ENCODE results near the gene RFK.

Gene RFK

GRCh38 chr9:76359766-76360165 lies 34.5 kb downstream of the RFK start:
- H3K27me3 ChIP-seq (ENCODE audit: insufficient read depth, low read depth), result no peaks in the 10 kb centered on the region
- H3K4me3 ChIP-seq (IDR thresholded peaks at IDR 0.05; ENCODE audit: insufficient read depth, low read depth, low read length), result no peak overlapping the region
- no peaks in the 10 kb centered on the region for H3K79me2 ChIP-seq (ENCODE audit: insufficient read depth, low read depth)
- H2AFZ ChIP-seq (ENCODE audit: low read depth), result no peak overlapping the region
- H3K36me3 ChIP-seq (ENCODE audit: insufficient read depth), result no peaks in the 10 kb centered on the region
- H3K9ac ChIP-seq, result no peak overlapping the region
- no peak overlapping the region for H3K4me2 ChIP-seq
- no peak for TF ChIP-seq CTCF (conservative IDR thresholded peaks at IDR 0.05; ENCODE audit: low read depth, low read length)
- peaks cover 26% of the 10 kb centered on the region for H3K4me1 ChIP-seq (ENCODE audit: low read depth, poor library complexity, severe bottlenecking)
- no peak overlapping the region for H3K27ac ChIP-seq
- H4K20me1 ChIP-seq (ENCODE audit: insufficient read depth), result no peaks in the 10 kb centered on the region

- no peak for TF ChIP-seq CTCF (conservative IDR thresholded peaks at IDR 0.05; ENCODE audit: low read depth, low read length)
- no peak overlapping the region for H3K4me3 ChIP-seq (IDR thresholded peaks at IDR 0.05; ENCODE audit: insufficient read depth, low read depth, low read length)
- no peak overlapping the region for H3K9ac ChIP-seq
- no peaks in the 10 kb centered on the region for H4K20me1 ChIP-seq (ENCODE audit: insufficient read depth)
- no peak overlapping the region for H3K4me2 ChIP-seq
- no peak overlapping the region for H3K27ac ChIP-seq
- no peaks in the 10 kb centered on the region for H3K79me2 ChIP-seq (ENCODE audit: insufficient read depth, low read depth)
- no peaks in the 10 kb centered on the region for H3K27me3 ChIP-seq (ENCODE audit: insufficient read depth, low read depth)
- H2AFZ ChIP-seq (ENCODE audit: low read depth), result no peak overlapping the region
- no peaks in the 10 kb centered on the region for H3K36me3 ChIP-seq (ENCODE audit: insufficient read depth)
- peaks cover 30% of the 10 kb centered on the region for H3K4me1 ChIP-seq (ENCODE audit: low read depth, poor library complexity, severe bottlenecking)
These were observed 34.9 kb downstream of the RFK start for GRCh38 chr9:76359365-76359764.

- no peaks in the 10 kb centered on the region for H4K20me1 ChIP-seq (ENCODE audit: insufficient read depth)
- H3K79me2 ChIP-seq (ENCODE audit: insufficient read depth, low read depth), result no peaks in the 10 kb centered on the region
- H3K4me3 ChIP-seq (IDR thresholded peaks at IDR 0.05; ENCODE audit: insufficient read depth, low read depth, low read length), result no peak overlapping the region
- no peak overlapping the region for H3K4me2 ChIP-seq
- H3K27ac ChIP-seq, result no peak overlapping the region
- H3K9ac ChIP-seq, result no peak overlapping the region
- peaks cover 36% of the 10 kb centered on the region for H3K4me1 ChIP-seq (ENCODE audit: low read depth, poor library complexity, severe bottlenecking)
- no peak for TF ChIP-seq CTCF (conservative IDR thresholded peaks at IDR 0.05; ENCODE audit: low read depth, low read length)
- H3K27me3 ChIP-seq (ENCODE audit: insufficient read depth, low read depth), result no peaks in the 10 kb centered on the region
- no peak overlapping the region for H2AFZ ChIP-seq (ENCODE audit: low read depth)
- H3K36me3 ChIP-seq (ENCODE audit: insufficient read depth), result no peaks in the 10 kb centered on the region
These were observed 35.5 kb downstream of the RFK start for GRCh38 chr9:76358628-76359280.

- Histone ChIP-seq H3K4me2 (no peak overlapping the region), H3K79me2 (ENCODE audit: insufficient read depth, low read depth) (no peaks in the 10 kb centered on the region), H3K27me3 (ENCODE audit: insufficient read depth, low read depth) (no peaks in the 10 kb centered on the region), H2AFZ (ENCODE audit: low read depth) (no peak overlapping the region), H3K4me3 (IDR thresholded peaks at IDR 0.05; ENCODE audit: insufficient read depth, low read depth, low read length) (no peak overlapping the region), H3K9ac (no peak overlapping the region), H3K4me1 (ENCODE audit: low read depth, poor library complexity, severe bottlenecking) (peaks cover 48% of the 10 kb centered on the region), H3K27ac (no peak overlapping the region), H3K36me3 (ENCODE audit: insufficient read depth) (no peaks in the 10 kb centered on the region), H4K20me1 (ENCODE audit: insufficient read depth) (no peaks in the 10 kb centered on the region)
- no peak for TF ChIP-seq CTCF (conservative IDR thresholded peaks at IDR 0.05; ENCODE audit: low read depth, low read length)
These were observed 36.7 kb downstream of the RFK start for GRCh38 chr9:76357555-76357954.

Data from KMS-11 (cell line).